ENCODE measurements around the gene NTRK3.

Gene NTRK3

DNA sequence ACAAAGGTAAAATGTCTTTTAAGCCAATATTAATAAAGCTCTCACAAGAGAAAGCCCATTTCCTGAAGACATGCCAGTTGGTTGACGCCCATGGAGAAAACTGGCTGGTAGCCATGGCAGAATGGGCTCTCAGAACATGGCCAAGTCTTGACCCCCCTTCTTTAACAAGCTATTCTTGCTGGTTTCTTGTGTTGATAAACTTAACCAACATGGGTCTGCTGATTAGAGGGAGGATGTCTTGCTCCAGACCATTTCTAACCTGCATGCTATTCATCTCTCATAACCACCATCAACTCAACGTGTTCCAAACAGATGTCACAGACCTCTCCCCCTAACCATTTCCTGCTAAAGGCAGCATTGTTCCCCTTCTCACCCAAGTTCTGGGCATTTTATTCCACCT is 25.7 kb downstream of the NTRK3 start:
- DNase-seq (ENCODE audit: low read depth in 2 of 2): no peak

DNA sequence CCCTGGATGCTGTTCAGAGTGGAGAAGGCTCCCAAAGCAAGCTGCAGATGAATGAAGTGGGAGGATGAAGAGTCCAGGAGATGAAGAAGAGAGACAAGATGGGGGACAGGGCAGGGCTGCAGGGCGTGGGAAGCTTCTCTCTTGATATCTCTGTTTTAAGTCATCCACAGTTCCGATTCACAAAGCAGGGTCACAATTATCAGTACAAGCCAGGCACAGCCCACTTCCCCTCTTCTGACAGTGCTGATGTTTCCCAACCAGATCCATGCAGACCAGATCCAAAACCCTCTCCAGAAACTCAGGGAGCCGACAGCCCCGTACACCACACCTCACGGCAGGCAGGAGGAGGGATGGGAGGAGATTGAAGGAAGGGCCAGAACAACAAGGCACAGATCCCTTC is 31.1 kb downstream of the NTRK3 start:
- DNase-seq (ENCODE audit: low read depth in 2 of 2): no peak

DNA sequence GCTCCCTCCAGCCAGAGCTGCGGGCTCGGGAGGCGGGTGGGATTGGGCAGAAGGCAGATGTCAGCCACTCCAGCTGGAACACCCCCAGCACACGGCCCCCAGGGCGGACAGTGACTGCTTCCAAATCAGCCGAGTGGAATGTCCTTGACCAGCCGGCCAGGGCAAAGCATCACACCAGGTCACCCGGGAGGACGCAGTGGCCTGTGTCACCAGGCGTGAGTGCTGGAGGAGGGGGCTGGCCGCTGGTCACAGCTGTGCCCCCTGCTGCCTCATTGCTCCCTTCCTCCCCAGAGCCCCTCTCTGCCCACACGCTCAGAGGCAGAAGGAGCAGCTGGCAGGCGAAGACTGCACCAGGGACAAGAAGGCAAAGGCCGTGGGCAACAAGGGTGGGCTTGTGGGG is 33.5 kb downstream of the NTRK3 start:
- no peak for DNase-seq (ENCODE audit: low read depth in 2 of 2)

- no peak for DNase-seq (ENCODE audit: low read depth in 2 of 2)
Observed at GRCh38 chr15:88221836-88222235, 34.7 kb downstream of the NTRK3 start.

GRCh38 chr15:88220443-88221335 is 35.9 kb downstream of the NTRK3 start:
- no peak for DNase-seq (ENCODE audit: low read depth in 2 of 2)

- DNase-seq (ENCODE audit: low read depth in 2 of 2): no peak
Observed at GRCh38 chr15:88219623-88220022, 36.9 kb downstream of the NTRK3 start.

GRCh38 chr15:88218557-88219221 is 37.9 kb downstream of the NTRK3 start:
- no peak for DNase-seq (ENCODE audit: low read depth in 2 of 2)

GRCh38 chr15:88215066-88215648 is 41.4 kb downstream of the NTRK3 start:
- no peak for DNase-seq (ENCODE audit: low read depth in 2 of 2)

GRCh38 chr15:88209111-88209510 is 47.4 kb downstream of the NTRK3 start:
- no peak for DNase-seq (ENCODE audit: low read depth in 2 of 2)

DNA sequence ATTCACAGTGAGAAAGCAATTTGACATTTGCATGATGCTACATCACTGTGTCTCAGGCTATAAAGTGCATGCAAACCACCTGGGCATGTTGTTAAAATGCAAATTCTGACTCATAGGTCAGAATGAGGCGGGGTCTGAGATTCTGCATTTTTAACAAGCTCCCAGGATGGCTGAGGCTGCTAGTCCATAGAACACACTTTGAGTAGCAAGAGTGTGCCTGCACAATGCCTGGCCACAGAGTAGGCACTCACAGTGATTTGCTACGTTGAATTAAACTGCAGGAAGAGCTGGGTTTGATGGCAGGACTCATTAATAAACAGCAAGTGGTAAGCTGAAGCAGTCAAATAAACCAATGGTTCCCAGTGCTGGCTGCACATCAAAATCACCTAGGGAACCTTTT is 48.1 kb downstream of the NTRK3 start:
- no peak for DNase-seq (ENCODE audit: low read depth in 2 of 2)

GRCh38 chr15:88207565-88207964 is 49.0 kb downstream of the NTRK3 start:
- no peak for DNase-seq (ENCODE audit: low read depth in 2 of 2)

GRCh38 chr15:88204584-88204983 is 52.0 kb downstream of the NTRK3 start:
- no peak for DNase-seq (ENCODE audit: low read depth in 2 of 2)

DNA sequence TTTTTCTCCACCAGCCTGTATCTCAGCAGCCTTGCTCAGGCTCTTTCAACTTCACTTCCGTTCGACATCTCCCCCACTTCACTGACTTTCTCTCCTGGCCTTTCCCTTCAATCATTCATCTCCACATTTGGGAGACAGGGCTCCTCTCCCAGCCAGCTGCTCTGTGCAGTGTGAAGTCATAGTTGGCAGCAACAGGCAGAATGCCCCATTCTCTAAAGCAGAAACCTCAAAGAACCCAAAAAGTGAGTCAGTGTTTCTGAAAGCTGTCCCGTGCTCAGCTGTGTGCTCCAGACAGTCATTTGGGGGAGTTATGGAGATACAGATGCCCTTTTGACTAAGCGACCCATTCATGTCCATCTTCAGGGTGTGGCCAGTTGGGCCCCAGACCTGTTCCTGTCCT is 54.3 kb downstream of the NTRK3 start:
- DNase-seq (ENCODE audit: low read depth in 2 of 2): no peak

DNA sequence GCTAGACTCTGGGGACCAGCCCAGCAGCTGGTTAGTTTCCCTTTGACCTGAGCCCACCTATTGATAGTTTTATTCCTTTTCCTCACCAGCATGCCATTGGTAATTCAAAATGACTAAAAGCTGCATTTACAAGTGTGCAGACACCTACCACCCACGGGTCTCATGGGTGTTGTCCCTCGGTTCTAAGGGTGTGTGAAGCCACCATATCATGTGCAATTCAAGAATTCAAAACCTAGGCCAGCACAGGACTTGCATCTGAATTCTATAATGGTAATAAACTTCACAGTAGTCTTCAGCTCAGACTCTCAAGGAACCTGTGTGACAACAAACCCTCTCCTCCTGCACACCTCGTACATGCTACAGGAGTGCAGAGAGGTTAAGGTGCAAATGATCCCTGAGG is 55.3 kb downstream of the NTRK3 start:
- no peak for DNase-seq (ENCODE audit: low read depth in 2 of 2)

DNA sequence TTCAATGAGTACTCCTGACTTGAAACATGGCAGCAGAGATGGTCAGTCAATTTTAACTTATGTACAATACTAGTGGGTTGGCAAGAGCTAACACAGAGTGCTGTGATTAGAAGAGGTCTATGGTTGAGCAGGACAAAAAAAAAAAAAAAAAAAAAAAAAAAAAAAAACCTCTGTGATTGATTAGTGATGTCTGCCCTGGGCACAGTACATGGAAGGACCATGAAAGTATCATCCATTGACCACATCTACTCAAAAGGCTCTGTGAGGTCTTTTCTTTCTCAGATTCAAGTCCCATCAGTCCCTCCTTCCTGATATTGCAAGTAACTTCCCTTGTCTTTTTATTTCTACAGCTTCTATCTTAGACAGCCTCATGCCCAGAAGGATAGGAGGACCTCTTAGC is 59.6 kb downstream of the NTRK3 start:
- no peak for DNase-seq (ENCODE audit: low read depth in 2 of 2)

- DNase-seq (ENCODE audit: low read depth in 2 of 2): no peak
Observed at GRCh38 chr15:88194162-88194561, 62.4 kb downstream of the NTRK3 start.

DNA sequence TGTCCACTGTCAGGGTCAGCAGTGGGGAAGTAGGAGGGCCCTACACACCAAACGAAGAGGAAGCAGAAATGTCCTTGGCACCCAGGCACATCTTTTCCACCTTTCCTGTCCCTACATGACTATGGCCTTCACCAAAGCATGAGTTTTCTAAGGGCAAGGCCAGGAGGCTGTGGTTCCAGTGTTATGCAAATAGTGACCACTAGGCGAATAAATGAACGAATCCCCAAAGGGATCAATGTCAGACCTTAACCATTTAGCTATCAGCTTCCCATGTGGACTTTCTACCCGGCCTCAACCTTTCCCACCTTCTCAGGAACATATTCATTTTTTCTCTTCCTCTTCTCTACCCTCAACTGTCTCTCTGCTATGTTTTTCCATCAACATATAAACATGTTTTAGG is 63.1 kb downstream of the NTRK3 start:
- DNase-seq (ENCODE audit: low read depth in 2 of 2): no peak

GRCh38 chr15:88191812-88192165 is 64.8 kb downstream of the NTRK3 start:
- DNase-seq (ENCODE audit: low read depth in 2 of 2): no peak

DNA sequence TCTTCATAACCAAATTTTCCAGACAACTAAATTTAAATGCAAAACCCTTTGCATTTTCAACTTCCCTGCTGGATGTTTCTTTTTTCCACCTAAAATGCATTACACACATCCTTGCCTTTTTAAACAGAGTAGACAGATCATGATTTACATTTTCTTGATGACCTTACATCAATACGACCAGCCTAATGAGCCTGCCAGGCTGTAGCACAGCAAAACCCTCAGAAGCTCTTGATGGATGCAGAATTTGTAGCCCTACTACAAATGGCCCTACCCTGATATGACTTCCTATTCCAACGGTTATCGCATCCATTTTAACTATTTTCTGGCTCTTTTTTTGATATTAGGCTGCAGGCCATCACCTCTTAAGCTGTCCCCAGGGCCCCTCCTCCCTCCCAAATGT is 66.3 kb downstream of the NTRK3 start:
- no peak for DNase-seq (ENCODE audit: low read depth in 2 of 2)

DNA sequence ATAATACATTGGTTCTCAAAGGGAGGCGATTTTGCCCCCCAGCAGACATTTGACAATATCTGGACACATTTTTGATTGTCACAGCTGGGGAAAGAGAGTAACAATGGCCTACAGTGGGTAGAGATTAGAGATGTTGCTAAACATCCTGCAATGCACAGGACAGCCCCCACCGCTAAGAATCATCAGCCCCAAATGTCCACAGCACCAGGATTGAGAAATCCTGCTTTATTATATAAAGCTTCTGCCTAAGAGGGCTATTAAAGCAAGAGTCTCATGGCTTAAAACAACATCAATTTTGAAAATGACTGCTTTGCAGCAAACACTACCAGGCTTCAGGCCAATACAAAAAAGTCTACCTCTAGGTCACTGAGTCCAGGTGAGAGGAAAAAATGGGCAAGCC is 68.2 kb downstream of the NTRK3 start:
- no peak for DNase-seq (ENCODE audit: low read depth in 2 of 2)

DNA sequence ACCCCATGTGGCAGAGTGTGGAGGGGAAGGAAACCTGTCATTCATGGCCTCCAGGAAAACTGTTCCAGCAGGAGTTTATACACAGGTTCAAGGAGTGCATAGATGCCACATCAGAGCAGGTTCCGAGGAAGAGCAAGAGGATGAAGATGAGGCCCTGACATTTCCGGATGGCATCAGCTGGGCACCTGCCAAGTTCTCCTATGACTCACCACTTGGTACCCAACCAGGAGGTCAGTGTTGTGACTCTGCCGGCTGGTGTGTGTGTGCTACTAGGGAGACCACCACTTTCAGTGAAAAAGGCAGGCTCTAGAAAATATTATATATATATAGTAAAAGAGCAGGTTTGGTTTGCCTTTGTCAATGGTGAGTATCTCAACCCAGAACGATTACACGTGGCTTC is 69.3 kb downstream of the NTRK3 start:
- no peak for DNase-seq (ENCODE audit: low read depth in 2 of 2)

DNA sequence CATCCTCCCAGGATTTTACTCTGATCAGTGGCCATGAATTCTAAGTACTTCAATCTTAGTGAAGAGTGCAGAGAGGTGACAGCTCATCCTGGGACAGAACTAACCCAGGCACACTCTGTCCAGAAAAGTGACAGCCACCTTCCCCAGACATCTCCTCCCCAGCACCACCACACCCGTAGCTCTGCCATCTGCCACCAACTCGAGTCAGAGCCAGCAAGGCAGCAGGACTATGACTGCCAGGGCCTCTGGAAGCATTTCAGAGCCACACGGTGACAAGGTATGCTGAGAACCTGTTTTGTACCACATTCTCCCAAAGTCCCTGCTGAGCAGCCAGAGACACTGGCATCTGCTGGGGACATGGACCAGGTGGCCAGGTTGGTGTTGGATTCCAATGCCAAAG is 71.0 kb downstream of the NTRK3 start:
- no peak for DNase-seq (ENCODE audit: low read depth in 2 of 2)

DNA sequence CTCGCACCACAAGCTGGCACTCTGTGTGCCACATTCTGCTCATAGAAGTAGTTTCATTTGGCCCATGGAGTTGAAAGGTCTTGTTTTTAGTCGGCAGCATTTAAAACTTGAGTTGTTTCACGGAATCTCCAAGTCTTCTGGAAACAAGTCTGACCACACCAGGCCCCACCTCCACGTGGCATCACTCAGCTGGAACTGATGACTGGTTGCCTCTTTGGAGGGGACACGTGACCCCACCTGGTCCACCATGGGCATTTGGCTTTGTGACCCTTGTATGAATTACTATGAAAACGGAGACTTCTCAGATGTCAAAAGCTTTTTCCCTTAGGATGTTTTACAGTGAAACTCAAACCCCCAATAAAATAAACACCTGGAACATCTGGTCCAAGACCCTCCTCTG is 74.9 kb downstream of the NTRK3 start:
- DNase-seq (ENCODE audit: low read depth in 2 of 2): no peak

Data from stimulated activated CD8-positive, alpha-beta memory T cell treated with anti-CD3 and anti-CD28 coated beads, Interleukin-15, amount 100 ng/mL, for 4 hours (primary cell).